Measurements from ENCODE around the gene NTM.

Gene NTM

DNA sequence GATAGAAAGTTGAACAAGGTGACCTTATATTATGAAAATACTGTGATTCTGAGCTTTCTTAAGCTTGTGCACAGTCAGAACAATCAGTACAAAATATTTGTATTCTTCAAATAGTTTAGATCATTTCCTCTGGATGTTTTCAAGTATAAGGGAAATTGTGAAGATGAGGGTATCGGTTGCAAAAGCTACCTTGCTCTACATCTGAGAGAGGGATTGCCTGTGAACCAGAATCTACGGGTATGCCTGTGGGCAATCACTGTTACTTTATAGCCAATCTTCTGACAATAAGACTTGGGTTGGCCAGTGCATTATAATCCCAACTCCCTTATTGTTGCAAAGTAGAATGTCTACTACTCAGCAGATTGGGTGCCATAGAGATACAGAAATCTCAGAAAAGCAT lies 90.5 kb downstream of the NTM start:
- no peak for DNase-seq (ENCODE audit: low read depth in 1 of 2, low spot score in 1 of 2)

- no peak for DNase-seq (ENCODE audit: low read depth in 1 of 2, low spot score in 1 of 2)
Measured at GRCh38 chr11:131462622-131463021, 92.2 kb downstream of the NTM start.

- DNase-seq (ENCODE audit: low read depth in 1 of 2, low spot score in 1 of 2), result no peak
Measured at GRCh38 chr11:131463162-131463561, 92.7 kb downstream of the NTM start.

DNA sequence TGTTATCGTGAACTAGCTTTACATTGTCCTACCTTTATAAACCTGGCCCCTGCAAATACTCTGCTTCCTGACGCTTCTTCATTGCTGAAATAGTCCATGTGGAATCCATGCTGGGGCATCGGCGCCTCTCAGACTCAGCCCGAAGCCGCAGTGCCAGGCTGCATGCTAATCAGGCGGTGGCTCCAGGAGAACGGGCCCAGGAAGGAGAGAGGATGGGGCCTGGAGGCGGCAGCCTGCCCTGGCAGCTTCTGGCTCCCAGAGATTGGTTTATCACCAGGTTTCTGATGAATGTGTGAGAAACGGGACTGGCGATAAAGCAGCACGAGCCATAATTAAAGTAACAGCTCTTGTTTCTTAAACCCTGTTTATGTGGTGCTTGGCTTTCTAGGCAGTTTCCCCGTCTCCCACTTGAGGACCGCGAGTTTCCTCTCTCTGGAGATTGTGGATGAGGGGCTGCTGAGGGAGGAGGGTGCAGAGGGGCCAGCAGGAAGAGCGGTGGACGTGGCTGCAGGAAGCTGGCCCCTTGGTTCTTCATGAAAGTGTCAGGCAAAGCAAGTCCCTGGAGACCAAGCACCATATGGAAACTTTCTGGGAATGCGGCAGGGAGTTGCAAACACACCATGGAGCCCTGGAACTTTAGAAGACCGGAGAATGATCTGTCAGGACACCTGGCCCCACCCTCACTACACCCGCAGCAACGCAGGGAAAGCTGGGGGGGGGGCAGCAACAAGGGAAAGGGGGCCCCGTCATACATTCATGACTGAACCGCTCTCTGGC lies 93.4 kb downstream of the NTM start:
- no peak for DNase-seq (ENCODE audit: low read depth in 1 of 2, low spot score in 1 of 2)

DNA sequence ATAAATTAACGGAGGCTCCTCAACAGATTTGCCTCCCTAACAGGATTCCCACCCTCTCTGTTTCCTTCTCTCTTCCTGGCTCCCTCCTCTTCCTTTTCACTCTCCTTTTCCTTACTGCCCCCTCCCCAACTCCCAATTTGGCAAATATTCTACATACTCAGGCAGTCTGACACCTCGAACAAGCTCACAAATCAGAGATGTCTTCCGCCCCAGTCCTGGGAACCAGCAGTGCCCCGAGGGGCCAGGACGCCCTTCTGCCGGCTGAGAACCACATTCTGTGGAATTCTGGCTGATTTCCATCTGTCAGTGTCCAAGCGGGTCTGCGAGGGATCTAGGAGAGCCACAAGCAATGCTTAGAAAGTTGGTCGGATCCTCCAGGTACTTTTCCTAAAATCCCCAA lies 94.0 kb downstream of the NTM start:
- DNase-seq (ENCODE audit: low read depth in 1 of 2, low spot score in 1 of 2), result no peak

GRCh38 chr11:131465039-131465438 lies 94.6 kb downstream of the NTM start:
- DNase-seq (ENCODE audit: low read depth in 1 of 2, low spot score in 1 of 2), result no peak

- DNase-seq (ENCODE audit: low read depth in 1 of 2, low spot score in 1 of 2), result no peak
Measured at GRCh38 chr11:131465746-131466145, 95.3 kb downstream of the NTM start.

DNA sequence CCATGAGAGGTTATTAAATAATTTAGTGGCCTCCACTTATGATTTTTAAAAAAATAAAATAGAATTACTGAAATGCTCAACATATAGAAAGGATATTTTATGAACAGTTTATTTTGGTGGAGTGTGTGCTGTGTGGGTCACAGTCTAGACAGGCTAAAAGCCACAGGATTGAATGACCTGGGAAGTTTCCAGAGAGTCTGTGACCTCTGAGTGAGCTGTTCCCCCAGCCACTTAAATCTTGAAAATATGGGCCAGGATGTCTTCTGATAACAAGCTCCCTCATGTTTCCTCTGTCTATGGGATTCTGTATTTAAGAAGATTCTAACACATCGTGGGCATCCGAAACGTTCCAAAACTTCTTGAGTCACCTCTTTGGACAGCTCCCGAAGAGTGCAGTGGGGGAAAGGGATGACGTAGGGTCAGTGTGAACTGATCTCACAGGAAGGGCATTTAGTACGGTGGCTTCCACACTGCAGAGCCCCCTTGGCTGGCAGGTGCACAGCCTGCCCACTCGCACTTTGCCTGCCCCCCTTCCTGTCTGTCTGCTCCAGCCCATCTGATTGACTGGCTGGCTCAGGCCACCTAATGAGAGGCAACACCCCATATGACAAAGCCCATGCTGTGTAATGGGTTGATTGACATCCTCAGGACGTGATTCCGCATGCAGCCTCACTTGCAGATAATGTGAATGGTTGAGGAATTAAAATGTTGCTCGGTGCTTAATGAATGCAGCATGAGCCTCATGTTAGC lies 97.4 kb downstream of the NTM start:
- no peak for DNase-seq (ENCODE audit: low read depth in 1 of 2, low spot score in 1 of 2)

GRCh38 chr11:131468565-131468964 lies 98.2 kb downstream of the NTM start:
- DNase-seq (ENCODE audit: low read depth in 1 of 2, low spot score in 1 of 2), result no peak

DNA sequence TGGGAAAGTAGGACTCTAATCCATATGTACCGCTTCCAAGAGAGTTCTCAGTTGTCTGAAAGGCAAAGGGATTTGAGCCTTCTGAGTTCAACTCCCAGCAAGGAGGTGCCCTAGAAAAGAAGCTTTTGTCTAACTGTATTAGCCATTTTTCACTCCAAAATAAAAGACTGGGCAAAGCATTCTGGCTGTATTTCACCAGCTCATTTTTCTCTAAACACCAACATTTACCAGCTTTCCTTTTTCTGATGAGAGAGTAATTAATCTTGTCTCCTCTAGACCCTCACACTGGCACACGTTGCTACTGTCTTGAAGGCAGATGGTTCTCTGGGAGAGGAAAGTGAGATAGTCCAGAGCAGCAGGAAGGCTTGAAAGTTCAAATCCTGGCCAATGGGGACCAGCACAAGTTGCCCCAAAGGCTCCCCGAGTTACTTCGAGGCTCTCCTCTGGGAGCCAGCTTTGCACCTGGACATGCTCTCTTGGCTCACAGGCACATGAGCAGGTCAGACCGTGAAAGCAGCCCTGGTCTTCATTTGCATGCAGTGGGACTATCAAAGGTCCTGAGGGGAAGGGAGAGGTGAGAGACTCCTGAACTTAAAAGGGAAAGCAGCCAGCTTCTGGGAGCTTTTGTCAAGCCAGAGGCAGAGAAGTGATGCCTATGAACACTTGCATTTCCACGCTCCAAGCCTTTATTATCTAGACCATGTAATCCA lies 100.0 kb downstream of the NTM start:
- no peak for DNase-seq (ENCODE audit: low read depth in 1 of 2, low spot score in 1 of 2)

- no peak for DNase-seq (ENCODE audit: low read depth in 1 of 2, low spot score in 1 of 2)
Measured at GRCh38 chr11:131471976-131472375, 101.6 kb downstream of the NTM start.

DNA sequence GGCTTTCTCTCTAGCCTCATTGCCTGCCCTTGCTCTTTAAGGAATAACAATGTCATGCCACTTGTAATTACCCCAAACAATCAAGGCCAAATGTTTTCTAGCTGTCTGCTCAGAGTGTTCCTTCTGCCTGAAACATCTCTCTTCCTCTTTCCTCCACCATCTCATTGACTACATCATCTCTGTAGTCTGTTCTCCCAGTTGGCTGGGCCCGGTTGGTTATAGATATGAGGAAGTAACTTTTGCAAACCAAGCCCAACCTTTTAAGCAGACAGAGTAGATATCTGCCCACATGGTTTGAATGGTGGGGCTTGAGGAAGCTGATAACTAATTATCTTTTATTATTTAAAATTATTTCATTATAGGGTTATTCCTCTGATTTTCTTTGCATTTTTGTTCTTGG lies 104.5 kb downstream of the NTM start:
- DNase-seq (ENCODE audit: low read depth in 1 of 2, low spot score in 1 of 2), result no peak

GRCh38 chr11:131476266-131476665 lies 105.9 kb downstream of the NTM start:
- DNase-seq (ENCODE audit: low read depth in 1 of 2, low spot score in 1 of 2), result no peak

DNA sequence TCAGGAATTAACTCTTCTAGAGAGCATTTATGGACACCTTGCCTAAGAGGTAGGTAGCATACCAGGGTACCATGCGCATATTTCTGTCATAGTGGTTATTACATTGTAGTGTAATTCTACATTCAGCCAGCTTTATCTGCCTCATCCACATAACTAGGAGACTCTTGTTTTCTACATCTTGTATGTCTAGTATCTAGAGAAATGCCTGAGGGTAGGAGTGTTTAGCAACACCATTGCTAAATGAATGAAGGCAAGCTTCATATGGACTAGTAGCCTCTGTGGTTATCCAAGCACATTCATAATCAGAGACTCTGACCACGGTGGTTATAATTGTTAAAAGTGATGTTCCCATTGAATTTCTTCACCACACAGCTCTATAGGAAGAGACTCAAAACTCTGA lies 107.9 kb downstream of the NTM start:
- no peak for DNase-seq (ENCODE audit: low read depth in 1 of 2, low spot score in 1 of 2)

DNA sequence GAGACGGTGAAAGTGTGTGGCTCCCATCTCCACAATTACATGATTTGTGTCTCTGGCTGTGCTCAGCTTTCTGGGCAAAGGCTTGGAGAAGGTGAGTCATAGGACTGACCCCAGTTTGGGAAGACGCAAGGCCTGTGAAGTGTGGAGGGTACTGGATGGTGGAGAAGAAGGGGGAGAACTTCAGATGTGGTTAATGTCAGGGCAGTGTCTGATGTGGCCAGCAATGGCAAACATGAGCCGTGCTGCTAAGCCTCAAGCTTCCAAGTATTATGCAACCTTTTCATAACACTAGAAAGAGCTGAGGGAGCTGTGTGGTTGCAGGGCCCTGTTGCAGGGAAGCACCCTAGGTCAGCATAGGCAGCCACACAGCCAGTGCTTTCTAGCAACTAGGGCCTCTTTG lies 110.9 kb downstream of the NTM start:
- no peak for DNase-seq (ENCODE audit: low read depth in 1 of 2, low spot score in 1 of 2)

GRCh38 chr11:131481971-131482370 lies 111.6 kb downstream of the NTM start:
- DNase-seq (ENCODE audit: low read depth in 1 of 2, low spot score in 1 of 2), result no peak

DNA sequence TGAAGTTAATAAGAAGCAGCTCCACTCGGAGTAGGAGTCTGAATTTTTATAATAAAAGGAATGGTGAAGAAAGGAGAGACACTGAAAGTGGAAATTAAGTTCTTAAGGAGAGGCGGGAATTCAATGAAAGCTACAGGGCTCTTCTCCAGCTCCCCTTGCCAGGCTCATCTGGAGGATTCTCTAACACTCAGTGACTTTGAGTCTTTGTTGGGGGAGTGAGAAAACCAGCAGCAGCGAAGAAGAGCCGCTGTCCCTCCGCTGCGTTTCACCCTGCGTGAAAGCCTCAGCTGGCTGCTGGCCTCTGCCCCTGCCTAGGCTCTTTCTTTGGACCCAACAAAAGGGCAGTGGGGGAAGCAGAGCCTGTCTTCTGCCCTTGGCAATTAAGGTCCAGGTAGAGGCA lies 113.0 kb downstream of the NTM start:
- no peak for DNase-seq (ENCODE audit: low read depth in 1 of 2, low spot score in 1 of 2)

DNA sequence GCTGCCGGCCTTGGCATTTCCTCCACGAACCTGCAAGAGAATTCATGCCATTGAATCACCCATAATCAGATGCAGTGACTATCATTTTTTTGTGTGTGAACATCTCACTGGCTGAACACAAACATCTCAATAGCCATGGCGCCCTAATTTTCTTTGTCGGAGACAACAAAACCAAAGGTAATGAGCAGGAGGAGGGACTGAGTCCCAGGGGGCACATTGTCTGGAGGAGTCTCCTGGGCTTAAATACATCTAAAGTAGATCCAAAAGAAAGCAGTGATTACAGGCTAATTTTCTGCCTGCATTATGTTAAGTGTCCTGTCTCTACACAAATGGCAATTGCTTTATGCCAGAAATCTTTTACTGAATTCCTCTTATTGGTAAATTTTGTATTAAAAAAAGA lies 113.5 kb downstream of the NTM start:
- no peak for DNase-seq (ENCODE audit: low read depth in 1 of 2, low spot score in 1 of 2)

DNA sequence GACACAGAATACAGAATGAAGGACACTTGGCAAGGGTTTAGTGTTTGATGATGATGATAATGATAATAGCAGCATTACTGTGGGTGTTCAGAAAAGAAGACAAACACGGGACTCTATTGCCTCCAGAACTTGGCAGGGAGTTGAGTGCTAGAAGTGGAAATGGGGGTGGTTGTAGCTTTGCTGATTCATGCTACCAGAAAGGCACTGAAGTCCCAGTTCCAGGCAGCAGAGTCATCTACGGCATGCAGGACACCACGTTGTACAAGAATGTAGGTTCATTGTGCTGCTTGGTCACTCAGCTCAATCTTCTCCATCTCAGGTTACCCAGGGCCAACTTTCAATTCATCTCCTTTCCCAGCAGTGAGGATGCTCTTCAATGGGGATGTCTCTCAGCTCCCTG lies 115.7 kb downstream of the NTM start:
- no peak for DNase-seq (ENCODE audit: low read depth in 1 of 2, low spot score in 1 of 2)

DNA sequence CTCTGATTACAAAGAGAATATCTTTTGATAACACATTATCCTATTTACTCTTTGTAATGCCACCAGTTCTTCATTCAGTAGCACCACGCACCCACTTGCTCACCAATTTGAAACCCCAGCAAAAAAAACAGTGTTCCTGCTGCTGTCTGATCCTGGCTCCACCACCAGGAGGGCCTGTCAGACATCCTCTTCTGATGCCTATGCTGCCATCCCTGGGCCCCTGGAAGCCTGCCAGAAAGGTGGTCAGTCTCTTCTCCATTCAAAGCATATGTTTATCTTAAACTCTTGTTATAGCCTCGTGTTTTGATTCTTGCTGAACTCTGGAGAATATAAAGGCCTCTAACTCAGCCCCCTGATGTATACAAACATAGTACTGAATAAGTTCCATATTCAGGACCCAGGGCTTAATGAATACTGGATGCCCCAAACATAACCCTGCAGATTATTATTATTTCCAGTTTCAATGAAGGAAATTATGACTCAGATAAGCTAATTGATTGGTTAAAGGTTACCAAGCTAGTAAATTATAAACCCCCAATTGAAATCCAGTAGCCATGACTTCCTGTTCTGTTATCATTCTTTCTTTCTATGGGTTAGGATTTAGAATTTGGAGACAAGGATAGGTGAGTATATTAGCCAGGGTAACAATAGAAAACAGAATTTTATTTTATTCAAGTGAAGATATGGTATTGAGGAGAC lies 116.7 kb downstream of the NTM start:
- no peak for DNase-seq (ENCODE audit: low read depth in 1 of 2, low spot score in 1 of 2)

DNA sequence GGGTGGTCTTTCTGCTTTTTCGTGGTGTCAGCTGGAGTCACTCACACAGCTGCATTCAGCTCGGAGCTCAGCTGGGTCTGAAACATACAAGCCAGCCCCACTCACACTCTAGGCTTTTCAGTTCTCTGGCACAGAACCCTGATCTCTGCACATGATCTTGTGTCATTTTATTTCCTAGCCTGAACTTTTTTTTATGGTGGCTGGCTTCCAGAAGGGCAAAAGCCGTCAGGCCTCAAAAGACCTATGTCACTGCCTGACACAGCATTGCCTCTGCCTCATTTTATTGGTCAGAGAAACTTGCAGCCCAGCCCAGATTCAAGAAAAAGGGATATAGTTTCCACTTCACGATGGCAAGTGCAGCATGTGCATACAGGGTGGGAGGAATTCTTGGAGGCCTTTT lies 117.8 kb downstream of the NTM start:
- DNase-seq (ENCODE audit: low read depth in 1 of 2, low spot score in 1 of 2), result no peak

- DNase-seq (ENCODE audit: low read depth in 1 of 2, low spot score in 1 of 2), result no peak
Measured at GRCh38 chr11:131491503-131491902, 121.1 kb downstream of the NTM start.
